GM19328 (cell line): ENCODE measurements around the gene MYH7.

Experiments used
- ATAC-seq: cut with Tn5 transposase; IDR thresholded peaks from one replicate; pipeline ENCODE4 v1.9.1; 2021; ENCODE audit warnings: mild to moderate bottlenecking, moderate library complexity; ENCODE audit not compliant: unreplicated experiment

The MYH7 gene

GRCh38 chr14:23375527-23376251 is 59.8 kb downstream of the MYH7 start:
- ATAC-seq = no peak

GRCh38 chr14:23373041-23373440 is 62.4 kb downstream of the MYH7 start:
- no peak for ATAC-seq

GRCh38 chr14:23372509-23372908 is 63.0 kb downstream of the MYH7 start, which contains the start of gene IL25:
Gene IL25 (plus strand): TSS chr14:23372809.
- ATAC-seq = no peak

DNA sequence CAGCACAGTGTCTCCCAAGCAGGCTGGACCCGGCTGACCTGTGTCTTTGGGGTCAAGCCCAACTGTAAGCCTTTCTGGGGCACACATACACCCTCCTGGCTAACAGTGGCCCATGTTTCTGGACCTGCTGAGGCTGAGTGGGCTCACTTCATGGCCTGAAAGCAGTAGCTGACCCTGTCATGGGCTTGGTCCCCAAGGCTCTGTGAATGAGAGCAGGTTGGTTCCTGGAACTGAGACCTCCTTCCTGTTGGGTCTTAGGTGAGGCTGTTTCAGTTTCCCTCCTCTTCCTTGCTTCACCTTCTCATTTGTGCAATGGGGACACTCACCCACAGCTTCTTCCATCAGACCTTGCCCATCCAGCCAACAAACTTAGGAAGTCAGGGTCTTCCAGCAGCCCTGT is 63.6 kb downstream of the MYH7 start:
- ATAC-seq = no peak

DNA sequence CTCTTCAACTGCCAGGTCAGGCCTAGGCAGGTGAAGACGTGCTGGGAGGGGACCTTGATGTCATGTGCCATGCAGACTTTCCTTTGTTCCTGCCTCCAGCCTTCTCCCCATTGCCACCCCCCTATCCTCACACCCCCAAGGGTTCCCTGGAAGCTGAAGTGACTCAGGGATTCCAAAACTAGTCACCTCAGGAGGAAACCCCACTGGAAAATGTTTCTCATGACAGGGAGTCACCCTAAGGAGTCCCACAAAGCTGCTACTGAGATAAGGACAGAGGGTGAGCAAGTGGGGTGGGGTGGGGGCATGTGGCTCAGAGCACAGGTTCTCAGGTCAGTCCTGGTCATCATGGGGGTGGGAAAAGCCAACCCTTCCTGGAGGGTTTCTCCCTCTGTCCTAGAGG is 65.2 kb downstream of the MYH7 start:
- ATAC-seq = no peak

DNA sequence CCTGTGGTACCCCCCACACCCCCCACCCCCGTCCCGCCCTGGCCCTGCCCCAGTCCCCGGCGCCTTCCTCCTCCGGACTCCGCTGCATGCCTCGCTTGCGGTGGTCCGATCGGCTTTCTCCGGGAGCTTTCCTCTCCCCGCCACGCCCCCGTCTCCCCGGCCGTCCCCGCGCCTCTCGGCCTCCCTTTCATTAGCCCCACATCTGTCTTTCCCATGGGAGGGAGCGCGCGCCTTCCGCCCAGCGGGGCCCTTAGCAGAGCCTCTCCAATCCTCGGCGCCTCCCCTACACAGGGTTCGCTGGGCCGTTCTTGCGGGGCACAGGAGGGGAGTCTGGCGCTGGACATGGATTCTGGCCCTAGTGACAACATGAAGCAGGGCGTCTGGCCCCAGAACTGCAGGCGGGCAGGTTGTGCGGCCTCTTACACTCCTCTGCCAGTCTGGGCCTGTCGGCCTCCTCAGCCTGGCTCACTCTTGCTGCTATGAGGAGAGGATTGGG is 69.0 kb downstream of the MYH7 start:
- ATAC-seq = no peak

DNA sequence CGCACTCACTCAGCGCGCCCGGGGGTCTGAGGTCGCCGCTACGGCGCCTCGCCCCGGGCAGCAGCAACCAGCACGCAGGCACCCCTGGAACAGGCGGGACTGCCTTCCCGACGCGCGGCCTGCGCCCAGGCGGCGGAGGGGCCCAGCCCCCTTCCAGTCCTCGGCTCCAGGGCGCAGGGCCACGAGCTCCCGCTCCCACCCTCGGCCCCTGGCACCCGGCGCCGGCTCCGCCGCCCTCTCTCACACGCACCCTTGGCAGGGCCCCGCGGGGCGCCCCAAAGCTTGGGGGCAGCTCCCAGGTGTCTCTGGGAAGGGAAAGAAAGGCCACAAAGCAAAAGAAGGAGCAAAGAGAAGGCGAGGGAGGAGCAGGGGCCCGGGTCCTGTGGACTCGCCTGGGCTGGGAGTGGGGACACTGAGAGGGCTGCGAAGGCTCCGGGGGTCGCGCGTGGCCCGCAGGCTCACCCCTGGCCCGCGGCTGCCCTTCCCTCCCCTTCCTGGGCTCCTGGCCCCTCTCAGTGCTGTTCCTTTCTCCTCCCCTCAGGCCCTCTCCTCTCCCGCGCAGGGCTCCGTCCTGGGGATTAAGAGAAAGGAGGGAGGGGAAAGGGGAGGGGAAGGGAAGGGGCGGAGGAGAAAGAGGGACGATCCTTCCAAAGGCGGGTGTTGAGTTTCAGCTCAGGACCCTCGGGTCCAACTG is 69.6 kb downstream of the MYH7 start:
- no peak for ATAC-seq

- ATAC-seq = no peak
These were observed 70.3 kb downstream of the MYH7 start, which contains the start of gene EFS for GRCh38 chr14:23365036-23365731. Gene EFS (minus strand): TSS chr14:23365172. CDS start chr14:23365025, 147 bp downstream.

DNA sequence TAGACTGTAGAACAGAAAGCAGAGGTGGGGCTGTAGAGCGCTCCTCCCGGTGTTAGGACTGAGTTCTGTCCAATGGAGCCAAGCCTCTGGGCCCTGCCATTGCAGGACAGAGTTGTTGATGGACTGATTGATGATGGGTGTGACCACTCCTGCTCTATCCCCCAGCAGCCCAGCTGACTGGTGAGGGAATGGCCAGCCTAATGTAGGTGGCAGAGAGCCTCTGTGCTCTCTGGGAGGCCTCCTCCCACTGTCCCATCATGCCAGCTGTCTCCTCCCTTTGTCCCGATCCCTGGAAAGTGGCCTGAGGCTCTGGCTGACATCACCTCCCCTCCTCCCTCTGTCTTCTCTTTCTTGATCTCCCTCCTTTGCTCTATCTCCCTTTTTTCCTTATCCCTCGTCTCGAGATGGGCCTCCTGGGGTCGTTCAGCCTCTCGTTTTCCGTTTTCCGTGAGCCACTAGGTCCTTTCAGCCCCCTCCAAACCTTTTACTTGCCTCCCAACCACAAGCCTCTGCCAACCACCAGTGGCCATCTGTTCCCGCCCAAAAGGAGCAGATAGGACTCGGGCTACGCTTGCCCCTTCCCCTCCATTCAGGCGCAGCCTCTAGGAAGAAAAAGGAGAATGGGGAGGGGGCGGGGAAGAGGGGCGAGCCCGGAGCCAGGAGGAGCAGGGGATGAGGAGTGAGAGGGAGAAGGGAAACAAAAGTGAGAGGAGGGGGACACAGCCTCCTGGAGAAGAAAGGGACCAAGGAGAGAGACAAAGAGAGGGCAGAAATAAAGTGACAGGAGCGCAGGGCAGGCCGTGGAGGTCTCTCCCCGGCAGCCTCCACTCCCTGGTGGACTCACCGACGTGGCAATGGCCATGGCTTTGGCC is 71.1 kb downstream of the MYH7 start:
- ATAC-seq = no peak
